Ovary (tissue), 3 donors: ENCODE measurements around the gene MCU.

Source experiments
- CTCF ChIP-seq, 3 donors: fragments of 450-650 bp in 2 of 3; fragments of 200-600 bp in 1 of 3; IDR thresholded peaks; one replicate each; pipeline versions ENCODE4 v1.5.1 to v1.8.0; 2016 to 2022; ENCODE audit warnings: antibody characterized with exemption in 3 of 3, mild to moderate bottlenecking in 1 of 3
- EP300 ChIP-seq: sonication (generic); formaldehyde crosslinking; IDR thresholded peaks from one replicate; pipeline ENCODE4 v1.6.1; 2017; ENCODE audit warnings: antibody characterized with exemption
- POLR2A ChIP-seq: fragments of 450-650 bp; IDR thresholded peaks from one replicate; pipeline ENCODE4 v1.6.1; 2017; ENCODE audit warnings: antibody characterized with exemption, mild to moderate bottlenecking, moderate library complexity
- donor health status: DM: no; HTN: no; CAD: no.

- TF ChIP-seq EP300, result no peak
- TF ChIP-seq CTCF (IDR thresholded peaks at IDR 0.05), result no peak
- TF ChIP-seq POLR2A, result no peak
Observed at GRCh38 chr10:72895236-72895850, 203.4 kb downstream of the MCU start.
